GM08714 (cell line): ENCODE results near the gene ADGRL3.

ENCODE experiments used
- H3K4me3 ChIP-seq: fragments of 200-500 bp; sonication (Bioruptor generic); 2 replicates; pipeline ENCODE4 v1.5.1; 2014; ENCODE audit warnings: mild to moderate bottlenecking, low read length, inconsistent platforms
- ZNF274 ChIP-seq: IDR thresholded peaks from 2 replicates; pipeline ENCODE4 v1.6.1; 2012; ENCODE audit warnings: mild to moderate bottlenecking, low read depth, low read length

The ADGRL3 gene

DNA sequence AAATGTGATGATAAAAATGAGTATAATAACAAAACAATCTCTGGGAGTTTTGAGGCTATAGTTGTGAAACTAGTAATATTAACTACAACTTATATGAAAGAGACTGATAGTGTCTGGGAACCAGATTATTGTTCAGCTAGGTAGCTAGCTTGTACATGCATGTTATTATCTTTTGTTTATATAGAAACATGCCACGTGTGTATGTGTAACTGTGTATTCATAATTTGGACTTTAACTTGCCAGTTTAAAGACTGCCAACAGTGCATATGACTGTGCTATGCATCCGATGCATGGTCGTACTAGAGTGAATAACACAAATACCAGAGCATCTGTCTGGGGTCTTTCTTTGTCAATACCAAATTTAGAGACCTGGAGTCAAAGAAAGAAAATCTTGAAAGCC, 92.2 kb downstream of the ADGRL3 start:
- no peak overlapping the region for H3K4me3 ChIP-seq
- no peak for TF ChIP-seq ZNF274

DNA sequence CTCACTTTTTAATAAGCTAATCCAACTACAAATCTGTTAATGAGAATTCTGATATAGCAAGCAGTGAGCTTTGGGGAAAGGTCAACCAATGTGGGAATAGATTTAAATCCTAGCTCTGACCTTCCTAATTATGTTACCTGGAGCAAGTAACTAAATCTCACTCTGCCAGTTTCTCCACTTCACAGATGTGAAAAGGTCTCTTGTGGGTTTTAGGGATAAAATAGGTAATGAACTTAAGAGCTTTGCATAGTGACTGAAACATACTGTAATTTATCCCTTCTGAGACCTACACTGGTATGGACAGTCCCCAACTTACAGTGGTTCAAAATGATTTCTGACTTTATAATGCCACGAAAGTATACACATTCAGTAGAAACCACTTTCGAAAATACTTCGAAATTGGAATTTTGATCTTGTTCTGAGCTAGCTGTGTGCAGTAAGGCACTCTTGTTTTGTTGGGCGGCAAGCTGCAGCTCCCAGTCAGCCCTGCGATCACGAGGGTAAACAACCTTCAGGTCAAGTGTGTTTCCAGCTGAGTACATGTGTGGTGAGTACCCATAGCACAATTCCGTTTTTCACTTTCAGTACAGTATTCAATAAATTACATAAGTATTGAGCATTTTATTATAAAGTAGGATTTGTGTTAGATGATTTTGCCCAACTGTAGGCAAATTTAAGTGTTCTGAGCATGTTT, 93.7 kb downstream of the ADGRL3 start:
- H3K4me3 ChIP-seq = no peak overlapping the region
- TF ChIP-seq ZNF274 = no peak

DNA sequence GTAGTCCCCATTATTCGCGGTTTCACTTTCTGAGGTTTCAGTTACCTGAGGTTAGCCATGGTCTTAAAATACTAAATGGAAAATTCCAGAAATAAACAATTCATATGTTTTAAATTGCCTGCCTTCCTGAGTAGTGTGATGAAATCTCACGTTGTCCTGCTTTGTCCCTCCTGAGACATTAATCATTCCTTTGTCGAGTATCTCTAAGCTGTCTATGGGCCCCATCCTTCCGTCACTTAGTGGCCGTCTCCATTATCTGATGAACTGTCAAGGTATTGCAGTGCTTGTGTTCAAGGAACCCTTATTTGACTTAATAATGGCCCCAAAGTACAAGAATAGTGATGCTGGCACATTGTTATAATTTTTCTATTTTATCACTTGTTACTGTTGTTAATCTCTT, 94.8 kb downstream of the ADGRL3 start:
- TF ChIP-seq ZNF274 = no peak
- H3K4me3 ChIP-seq = no peak overlapping the region

DNA sequence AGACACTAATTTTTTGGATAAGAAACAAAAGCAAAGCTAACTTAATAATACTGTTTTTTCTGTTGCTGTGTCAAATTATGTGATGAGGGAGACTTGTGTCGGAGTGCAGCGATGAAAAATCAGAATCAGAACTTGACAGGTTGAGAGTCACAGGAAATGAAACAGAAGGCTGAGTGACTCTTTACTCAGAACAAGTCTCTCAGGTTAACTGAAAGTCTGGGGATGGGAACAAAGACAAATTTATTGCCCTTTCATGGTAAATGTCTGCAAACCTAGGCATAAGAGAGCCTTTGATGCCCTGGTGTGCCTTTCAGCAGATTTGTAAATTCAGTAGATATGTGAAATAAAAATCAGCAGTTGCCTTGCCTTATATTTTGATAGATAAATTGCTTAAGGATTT, 96.0 kb downstream of the ADGRL3 start:
- TF ChIP-seq ZNF274 = no peak
- no peak overlapping the region for H3K4me3 ChIP-seq

DNA sequence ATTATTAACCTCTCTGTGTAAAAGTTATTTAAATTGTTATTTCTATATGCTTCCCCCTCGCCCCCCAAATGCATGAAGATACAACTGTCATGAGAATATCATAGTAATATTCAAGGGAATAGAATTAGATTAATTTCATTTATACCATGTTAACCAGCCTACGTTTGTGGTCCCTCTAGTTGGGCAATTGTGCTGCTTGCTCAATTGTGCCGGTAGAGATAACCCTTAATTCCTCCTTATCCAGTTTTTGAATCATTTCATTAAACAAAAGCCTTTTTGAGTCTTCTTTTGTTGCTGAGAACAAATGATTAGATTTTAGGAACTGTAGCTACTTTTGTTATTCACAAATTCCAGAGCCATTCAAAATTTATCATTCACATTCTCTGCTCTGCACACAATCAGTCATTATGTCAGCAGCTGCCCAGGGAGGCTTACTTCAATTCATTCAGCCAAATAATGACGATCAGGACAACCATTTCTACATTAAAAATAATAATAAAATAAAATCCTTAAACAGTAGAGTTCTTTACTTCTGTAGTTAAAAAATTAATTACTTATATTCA, 98.1 kb downstream of the ADGRL3 start:
- no peak for TF ChIP-seq ZNF274
- no peak overlapping the region for H3K4me3 ChIP-seq

DNA sequence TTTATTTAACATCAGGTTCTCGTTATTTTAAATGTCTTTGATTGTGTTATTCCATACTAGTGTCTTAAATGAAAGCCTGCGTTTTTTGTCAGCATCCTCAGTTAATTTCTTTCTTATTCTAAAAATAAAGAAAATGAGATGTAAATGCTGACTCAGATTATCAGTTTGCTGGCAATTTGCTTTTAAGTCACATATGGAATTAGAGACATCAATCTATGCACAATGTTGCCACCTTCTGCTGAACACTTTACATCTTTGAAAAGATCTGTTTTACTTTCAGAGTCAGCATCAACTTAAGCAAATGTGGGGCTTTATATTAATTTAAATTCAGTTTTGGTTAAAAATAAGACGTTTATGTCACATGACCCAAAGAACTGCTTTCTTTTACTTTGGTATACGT, 99.2 kb downstream of the ADGRL3 start:
- TF ChIP-seq ZNF274 = no peak
- H3K4me3 ChIP-seq = no peak overlapping the region

DNA sequence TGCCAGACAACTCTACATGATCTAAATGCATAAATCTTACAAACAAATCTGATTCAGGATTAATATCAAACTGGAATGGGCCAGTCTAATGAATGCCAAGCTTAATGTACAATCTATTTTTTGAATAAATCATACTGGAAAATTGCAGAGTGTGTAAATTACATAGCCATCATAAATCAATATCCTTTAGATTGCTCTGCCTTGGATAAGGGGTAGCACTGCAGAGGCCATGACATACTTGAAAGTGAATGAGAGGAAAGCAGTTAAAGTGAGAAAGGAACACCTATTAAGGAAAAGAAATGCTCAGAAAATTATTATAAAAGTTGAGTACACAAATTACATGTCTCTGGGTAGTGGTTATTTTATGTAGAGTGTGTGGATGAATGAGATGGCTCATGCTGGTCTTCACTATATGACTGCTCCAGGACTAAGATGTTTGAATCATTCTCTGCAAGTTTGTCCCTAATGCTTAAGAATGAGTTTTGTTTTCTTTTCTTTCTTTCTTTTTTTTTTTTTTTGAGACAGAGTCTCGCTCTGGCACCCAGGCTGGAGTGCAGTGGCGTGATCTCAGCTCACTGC, 100.2 kb downstream of the ADGRL3 start:
- no peak for TF ChIP-seq ZNF274
- no peak overlapping the region for H3K4me3 ChIP-seq

DNA sequence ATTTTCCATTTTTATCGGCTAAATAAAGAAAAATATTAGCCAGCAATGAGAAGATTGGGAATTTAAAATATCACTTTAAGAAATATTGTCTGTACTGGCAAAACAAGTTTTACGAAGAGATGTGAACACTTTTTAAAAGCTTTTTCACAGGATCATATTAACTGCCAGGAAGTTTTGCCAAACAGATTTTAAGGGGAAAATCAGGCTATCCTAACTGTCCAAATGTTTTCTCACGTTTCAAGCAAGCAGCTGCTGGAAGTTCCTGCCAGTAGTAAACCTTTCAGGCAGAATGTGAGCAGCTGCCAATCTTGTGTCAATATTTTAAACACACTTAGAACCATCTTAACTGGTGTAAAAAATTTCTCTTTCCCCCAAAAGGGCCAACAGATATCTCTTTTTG, 101.1 kb downstream of the ADGRL3 start:
- no peak overlapping the region for H3K4me3 ChIP-seq
- TF ChIP-seq ZNF274 = no peak

DNA sequence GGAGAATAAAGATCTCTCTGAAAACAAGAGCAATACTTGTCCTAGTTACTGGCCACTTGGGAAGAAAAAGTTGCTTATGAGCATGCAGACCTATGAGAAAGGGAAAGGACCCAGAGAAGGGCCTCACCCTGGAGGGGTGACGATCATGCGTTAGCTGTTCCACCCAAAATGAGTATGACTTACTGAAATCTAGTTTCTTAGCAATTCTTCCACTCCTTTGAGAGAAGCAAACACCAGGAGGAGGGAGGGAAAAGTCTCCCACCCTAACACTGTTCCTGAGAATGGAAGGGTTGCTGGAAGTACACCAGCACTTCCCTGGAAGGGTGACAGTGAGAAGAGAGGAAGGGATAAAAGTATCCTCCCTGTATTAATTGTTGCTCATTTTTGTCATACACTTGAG, 107.9 kb downstream of the ADGRL3 start:
- H3K4me3 ChIP-seq = no peak overlapping the region
- no peak for TF ChIP-seq ZNF274

DNA sequence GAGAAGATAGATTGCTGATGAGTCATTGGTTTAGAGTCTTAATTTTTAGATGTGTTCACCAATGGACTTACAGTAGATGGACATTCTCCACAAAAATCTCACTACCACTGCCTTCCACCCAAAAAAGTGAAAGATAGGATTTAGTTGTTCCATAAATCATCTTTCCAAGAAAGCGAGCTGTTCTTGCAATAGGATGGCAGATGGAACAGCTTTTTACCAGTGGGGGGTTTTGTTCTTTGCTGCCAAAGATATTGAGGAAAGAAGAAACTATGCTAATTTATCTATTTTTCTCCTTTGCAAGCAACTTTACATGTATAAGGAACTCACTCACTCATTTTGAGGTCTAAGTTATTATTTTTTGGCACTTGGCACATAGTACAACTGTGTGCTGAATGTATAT, 109.5 kb downstream of the ADGRL3 start:
- no peak for TF ChIP-seq ZNF274
- H3K4me3 ChIP-seq = no peak overlapping the region

DNA sequence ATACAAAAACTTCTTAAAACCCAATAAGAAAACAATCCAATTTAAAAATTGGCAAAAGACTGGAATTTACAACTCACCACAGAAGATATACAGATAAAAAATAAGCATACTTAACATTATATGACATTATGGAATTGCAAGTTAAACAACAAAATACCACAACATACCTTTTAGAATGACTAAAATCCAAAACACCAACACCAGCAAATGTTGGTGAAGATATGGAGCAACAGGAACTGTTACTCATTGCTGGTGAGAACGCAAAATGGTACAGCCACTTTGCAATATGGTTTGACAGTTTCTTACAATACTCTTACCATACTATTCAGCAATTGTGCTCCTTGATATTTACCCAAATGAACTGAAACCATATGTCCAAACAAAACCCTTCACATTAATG, 112.4 kb downstream of the ADGRL3 start:
- H3K4me3 ChIP-seq = no peak overlapping the region
- no peak for TF ChIP-seq ZNF274

DNA sequence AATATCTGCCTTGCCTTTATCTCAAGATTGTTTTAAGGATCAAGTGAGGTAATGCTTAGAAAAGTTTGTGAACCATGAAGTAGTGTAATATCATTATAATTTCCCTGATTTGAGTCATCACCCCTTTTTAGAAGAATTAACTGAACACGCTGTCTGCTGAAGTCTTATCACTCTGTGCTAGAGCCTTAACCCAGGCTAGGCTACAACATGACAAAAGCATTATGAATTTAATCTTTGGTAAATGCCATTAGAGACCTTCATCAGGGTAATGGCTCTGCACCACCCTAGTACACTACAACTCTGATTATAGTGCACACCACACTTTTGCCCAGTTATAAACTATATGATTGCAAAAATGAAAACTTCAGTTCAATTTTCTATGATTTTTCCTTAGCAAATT, 118.3 kb downstream of the ADGRL3 start:
- TF ChIP-seq ZNF274 = no peak

DNA sequence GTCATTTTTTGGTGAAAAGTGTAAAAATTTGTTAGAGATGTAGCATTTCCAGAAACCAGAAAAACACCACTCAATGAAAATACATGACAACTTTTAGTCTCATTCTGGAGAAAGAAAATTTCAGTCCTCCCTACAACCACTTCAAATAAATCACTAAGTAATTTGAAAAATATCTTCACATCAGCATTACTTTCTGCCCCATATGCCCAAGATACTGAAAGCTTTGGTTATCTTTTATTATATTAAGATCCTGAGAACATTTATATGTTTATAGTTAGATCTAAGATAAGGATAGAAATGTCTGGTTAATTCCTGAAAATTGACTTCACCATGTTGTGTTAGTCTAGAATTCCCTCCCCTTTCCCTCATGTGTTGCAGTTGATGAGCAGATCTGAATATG, 119.0 kb downstream of the ADGRL3 start:
- H3K4me3 ChIP-seq = no peak overlapping the region
- no peak for TF ChIP-seq ZNF274

More for the DNA sequence above, 118.3 kb downstream of the ADGRL3 start:
- H3K4me3 ChIP-seq = no peak overlapping the region

DNA sequence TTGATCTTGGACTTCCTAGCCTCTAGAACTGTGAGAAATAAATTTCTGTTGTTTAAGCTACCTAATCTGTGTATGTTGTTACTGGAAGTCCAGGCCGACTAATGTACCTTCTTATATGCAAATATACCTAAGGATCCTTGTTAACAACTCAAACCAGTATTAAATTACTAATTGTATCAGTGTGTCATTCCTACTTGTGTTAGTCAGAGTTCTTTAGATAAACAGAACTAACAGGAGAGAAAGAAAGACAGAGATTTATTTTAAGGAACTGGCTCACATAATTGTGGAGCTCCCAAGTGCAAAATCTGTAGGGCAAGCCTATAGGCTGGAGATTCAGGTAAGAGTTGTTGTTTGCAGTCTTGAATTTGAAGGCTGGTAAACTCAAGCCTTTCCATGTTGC, 120.0 kb downstream of the ADGRL3 start:
- H3K4me3 ChIP-seq = no peak overlapping the region
- no peak for TF ChIP-seq ZNF274

DNA sequence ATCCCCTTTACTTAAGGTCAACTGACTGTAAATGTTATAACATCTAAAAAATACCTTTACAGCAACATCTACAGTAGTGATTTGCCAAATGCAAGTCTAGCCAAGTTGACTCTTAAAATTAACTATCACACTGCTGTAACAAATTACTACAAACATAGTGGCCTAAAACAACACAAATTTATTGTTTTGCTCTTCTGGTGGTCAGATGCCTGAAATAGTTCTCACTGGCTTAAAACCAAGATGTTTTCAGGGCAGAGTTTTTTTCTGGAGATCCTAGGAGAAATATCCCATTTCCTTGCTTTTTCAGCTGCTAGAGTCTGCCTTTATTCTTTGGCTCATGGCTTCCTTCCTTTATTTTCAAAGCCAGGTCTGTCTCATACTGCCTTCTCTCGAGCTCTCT, 120.5 kb downstream of the ADGRL3 start:
- no peak for TF ChIP-seq ZNF274
- no peak overlapping the region for H3K4me3 ChIP-seq
